Measurements from ENCODE around the gene TLCD2. TPM values are rescaled to one million over a fixed set of nuclear protein-coding genes. Genes with fewer than 3 reads are reported as not detected.

The TLCD2 gene
- total and polyA plus RNA-seq, 9 of the 15 experiments (the other 6 are each of a cell fraction or from before 2014, with no cell fraction given): 0.10 to 0.89 (median 0.58) TPM

DNA sequence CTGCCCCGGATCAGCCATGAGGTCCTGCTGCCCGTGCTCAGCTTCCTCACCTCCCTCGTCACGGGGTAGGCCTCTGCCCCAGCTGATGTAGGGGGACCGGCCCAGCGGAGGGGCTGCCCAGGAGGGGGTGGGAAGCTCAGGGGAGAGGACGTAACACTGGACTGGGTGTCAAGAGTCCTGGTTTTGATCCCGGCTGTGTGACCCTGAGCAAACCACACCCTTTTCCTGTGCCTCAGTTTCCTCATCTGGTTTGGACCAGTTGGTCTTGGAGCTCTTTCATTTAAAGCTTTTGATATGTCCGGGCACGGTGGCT lies 21.0 kb upstream of the TLCD2 start (continued):
- TF ChIP-seq, protein P1, sequence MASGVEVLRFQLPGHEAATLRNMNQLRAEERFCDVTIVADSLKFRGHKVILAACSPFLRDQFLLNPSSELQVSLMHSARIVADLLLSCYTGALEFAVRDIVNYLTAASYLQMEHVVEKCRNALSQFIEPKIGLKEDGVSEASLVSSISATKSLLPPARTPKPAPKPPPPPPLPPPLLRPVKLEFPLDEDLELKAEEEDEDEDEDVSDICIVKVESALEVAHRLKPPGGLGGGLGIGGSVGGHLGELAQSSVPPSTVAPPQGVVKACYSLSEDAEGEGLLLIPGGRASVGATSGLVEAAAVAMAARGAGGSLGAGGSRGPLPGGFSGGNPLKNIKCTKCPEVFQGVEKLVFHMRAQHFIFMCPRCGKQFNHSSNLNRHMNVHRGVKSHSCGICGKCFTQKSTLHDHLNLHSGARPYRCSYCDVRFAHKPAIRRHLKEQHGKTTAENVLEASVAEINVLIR (CRISPR knock-in tag; IDR thresholded peaks at IDR 0.05): no peak
- peak; percentile 31; the same call in 1 of the 2 replicates for TF ChIP-seq PHF8 (IDR thresholded peaks at IDR 0.05; ENCODE audit: borderline replicate concordance, low read length)
- TF ChIP-seq IFI16 (CRISPR knock-in tag; IDR thresholded peaks at IDR 0.05): no peak
- no peak for TF ChIP-seq HOXB6 (CRISPR knock-in tag; IDR thresholded peaks at IDR 0.05; ENCODE audit: borderline replicate concordance)
- TF ChIP-seq TAL1 (IDR thresholded peaks at IDR 0.05): no peak
- no peak for TF ChIP-seq MYBL2 (IDR thresholded peaks at IDR 0.05; ENCODE audit: low read depth)
- TF ChIP-seq MYBL2 (CRISPR knock-in tag; IDR thresholded peaks at IDR 0.05; ENCODE audit: borderline replicate concordance): no peak
- TF ChIP-seq NELFE (IDR thresholded peaks at IDR 0.05; ENCODE audit: insufficient read depth, insufficient read length): no peak
- no peak for TF ChIP-seq ZFP30 (CRISPR knock-in tag; IDR thresholded peaks at IDR 0.05; ENCODE audit: borderline replicate concordance)
- TF ChIP-seq, protein P2, sequence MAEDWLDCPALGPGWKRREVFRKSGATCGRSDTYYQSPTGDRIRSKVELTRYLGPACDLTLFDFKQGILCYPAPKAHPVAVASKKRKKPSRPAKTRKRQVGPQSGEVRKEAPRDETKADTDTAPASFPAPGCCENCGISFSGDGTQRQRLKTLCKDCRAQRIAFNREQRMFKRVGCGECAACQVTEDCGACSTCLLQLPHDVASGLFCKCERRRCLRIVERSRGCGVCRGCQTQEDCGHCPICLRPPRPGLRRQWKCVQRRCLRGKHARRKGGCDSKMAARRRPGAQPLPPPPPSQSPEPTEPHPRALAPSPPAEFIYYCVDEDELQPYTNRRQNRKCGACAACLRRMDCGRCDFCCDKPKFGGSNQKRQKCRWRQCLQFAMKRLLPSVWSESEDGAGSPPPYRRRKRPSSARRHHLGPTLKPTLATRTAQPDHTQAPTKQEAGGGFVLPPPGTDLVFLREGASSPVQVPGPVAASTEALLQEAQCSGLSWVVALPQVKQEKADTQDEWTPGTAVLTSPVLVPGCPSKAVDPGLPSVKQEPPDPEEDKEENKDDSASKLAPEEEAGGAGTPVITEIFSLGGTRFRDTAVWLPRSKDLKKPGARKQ (CRISPR knock-in tag; IDR thresholded peaks at IDR 0.05): no peak
- TF ChIP-seq, protein P3, sequence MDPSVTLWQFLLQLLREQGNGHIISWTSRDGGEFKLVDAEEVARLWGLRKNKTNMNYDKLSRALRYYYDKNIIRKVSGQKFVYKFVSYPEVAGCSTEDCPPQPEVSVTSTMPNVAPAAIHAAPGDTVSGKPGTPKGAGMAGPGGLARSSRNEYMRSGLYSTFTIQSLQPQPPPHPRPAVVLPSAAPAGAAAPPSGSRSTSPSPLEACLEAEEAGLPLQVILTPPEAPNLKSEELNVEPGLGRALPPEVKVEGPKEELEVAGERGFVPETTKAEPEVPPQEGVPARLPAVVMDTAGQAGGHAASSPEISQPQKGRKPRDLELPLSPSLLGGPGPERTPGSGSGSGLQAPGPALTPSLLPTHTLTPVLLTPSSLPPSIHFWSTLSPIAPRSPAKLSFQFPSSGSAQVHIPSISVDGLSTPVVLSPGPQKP (CRISPR knock-in tag; IDR thresholded peaks at IDR 0.05): no peak
- TF ChIP-seq RBM15 (IDR thresholded peaks at IDR 0.05; ENCODE audit: insufficient read depth, low read length): no peak
- TF ChIP-seq KDM5B (IDR thresholded peaks at IDR 0.05; ENCODE audit: insufficient replicate concordance, low read depth, low read length): peak; percentile 60
- no peak for TF ChIP-seq ZBTB17 (CRISPR knock-in tag; IDR thresholded peaks at IDR 0.05)
- no peak for TF ChIP-seq ZNF324 (CRISPR knock-in tag; IDR thresholded peaks at IDR 0.05)
- no peak for TF ChIP-seq KAT2B (IDR thresholded peaks at IDR 0.05; ENCODE audit: low read depth, low read length)
- peak in 1 of 3 experiments; percentile 54 for TF ChIP-seq YY1 (IDR thresholded peaks at IDR 0.05; ENCODE audit: borderline replicate concordance in 1 of 3, control insufficient read depth in 1 of 3, extremely low read depth in 1 of 3, insufficient read depth in 3 of 3, insufficient read length in 1 of 3, insufficient replicate concordance in 2 of 3, low read depth in 1 of 3, low read length in 2 of 3)
- TF ChIP-seq KLF6 (CRISPR knock-in tag; IDR thresholded peaks at IDR 0.05; ENCODE audit: borderline replicate concordance): no peak
- TF ChIP-seq ZNF184 (CRISPR knock-in tag; IDR thresholded peaks at IDR 0.05): no peak
- no peak for TF ChIP-seq BRD9 (IDR thresholded peaks at IDR 0.05; ENCODE audit: low read depth, partially characterized antibody)
- TF ChIP-seq OTX1 (CRISPR knock-in tag; IDR thresholded peaks at IDR 0.05): no peak
- no peak for TF ChIP-seq ZNF232 (CRISPR knock-in tag; IDR thresholded peaks at IDR 0.05)
- no peak for TF ChIP-seq MECOM (CRISPR knock-in tag; IDR thresholded peaks at IDR 0.05)
- TF ChIP-seq TEAD4 (IDR thresholded peaks at IDR 0.05; ENCODE audit: low read length): no peak
- TF ChIP-seq TEAD4 (CRISPR knock-in tag; IDR thresholded peaks at IDR 0.05; ENCODE audit: borderline replicate concordance): no peak
